Activated gamma-delta T cell treated with anti-CD3 and anti-CD28 coated beads, Interleukin-2, amount 50 U/mL, for 16 hours (primary cell): Measurements from ENCODE around the gene ZSCAN20.

Source experiments
- DNase-seq: peaks from one replicate; pipeline ENCODE4 v3.0.0-alpha.2; 2020; ENCODE audit warnings: low read depth

Gene ZSCAN20

GRCh38 chr1:33443705-33444180, 28.7 kb upstream of the ZSCAN20 start:
- no peak for DNase-seq

DNA sequence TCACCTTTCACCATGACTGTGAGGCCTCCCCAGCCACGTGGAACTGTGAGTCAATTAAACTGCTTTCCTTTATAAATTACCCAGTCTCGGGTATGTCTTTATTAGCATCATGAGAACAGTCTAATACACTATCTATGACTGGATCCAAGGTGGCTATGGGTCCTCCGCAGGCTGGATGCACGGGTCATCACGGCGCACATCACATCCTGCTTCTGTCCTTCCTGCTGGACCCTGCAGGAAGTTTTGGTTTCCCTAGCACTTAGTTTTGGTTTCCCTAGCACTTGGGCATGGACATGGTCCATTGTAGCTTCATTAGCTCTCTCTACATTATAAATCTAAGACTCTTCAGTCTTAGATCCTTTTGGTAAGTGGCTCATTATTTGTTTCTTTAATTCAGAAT, 27.3 kb upstream of the ZSCAN20 start:
- no peak for DNase-seq

- DNase-seq, result no peak
Measured at GRCh38 chr1:33446590-33446989, 25.9 kb upstream of the ZSCAN20 start.

DNA sequence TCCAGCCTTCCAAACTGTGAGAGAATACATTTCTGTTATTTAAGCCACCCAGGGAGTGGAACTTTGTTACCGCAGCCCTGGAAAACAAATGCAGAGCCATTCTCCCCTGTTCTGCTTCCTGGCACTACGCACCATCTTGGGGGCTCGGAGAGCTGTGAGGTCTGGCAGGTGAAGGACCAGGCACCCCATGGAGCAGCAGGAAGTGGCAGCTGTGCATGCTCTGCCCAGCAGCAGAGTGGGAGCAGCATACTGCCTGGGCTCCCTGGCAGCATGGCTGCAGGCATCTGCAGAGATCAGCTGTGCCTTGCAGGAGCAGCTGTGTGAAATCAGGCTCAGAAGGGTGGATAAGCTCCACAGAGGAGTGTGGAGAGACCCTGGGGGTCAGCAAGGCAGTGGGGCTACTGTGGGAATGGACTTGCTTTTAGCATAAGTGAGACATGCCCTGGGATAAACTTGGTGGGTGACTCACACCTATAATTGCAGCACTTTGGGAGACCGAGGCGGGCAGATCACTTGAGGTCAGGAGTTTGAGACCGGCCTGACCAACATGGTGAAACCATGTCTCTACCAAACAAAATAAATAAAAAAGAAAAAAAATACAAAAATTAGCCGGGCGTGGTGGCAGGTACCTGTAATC, 17.7 kb upstream of the ZSCAN20 start:
- DNase-seq, result no peak

- DNase-seq, result no peak
Measured at GRCh38 chr1:33455539-33456501, 16.6 kb upstream of the ZSCAN20 start.

DNA sequence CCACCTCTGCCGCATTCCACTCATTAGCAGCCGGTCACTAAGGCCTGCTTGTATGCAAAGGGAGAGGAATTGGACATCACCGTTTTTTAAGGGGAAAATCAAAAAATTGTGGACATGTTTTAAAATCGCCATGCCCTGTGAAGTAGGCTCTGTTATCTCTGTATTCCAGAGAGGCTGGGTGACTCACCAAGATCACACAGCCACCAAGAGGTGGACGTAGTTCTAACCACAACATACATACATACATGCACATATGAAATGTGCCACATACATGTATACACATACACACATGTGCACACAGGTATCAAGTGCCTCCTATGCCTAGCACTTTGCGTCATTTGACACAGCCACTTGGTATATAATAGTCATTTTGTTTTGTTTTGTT, 16.0 kb upstream of the ZSCAN20 start:
- no peak for DNase-seq

GRCh38 chr1:33459691-33460090, 12.8 kb upstream of the ZSCAN20 start:
- no peak for DNase-seq

DNA sequence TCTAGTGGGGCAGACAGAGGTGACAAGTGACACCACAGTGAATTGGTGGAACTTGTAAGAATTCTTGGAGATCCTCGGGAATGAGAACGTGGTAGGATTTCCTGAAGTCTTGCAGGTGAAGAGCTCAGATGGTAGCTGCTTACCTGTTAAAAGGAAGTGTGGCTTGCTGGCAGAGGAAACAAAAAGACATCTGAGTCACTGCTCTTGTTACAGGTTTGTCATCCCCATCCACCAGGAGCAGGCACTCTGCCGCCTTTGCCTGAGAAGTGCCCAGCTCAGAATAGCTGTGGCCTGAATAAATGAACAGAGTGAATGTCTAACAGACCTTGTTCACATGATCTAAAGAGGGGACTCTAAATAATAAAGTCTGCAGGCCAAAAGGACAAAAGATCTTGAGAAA, 12.3 kb upstream of the ZSCAN20 start:
- no peak for DNase-seq

DNA sequence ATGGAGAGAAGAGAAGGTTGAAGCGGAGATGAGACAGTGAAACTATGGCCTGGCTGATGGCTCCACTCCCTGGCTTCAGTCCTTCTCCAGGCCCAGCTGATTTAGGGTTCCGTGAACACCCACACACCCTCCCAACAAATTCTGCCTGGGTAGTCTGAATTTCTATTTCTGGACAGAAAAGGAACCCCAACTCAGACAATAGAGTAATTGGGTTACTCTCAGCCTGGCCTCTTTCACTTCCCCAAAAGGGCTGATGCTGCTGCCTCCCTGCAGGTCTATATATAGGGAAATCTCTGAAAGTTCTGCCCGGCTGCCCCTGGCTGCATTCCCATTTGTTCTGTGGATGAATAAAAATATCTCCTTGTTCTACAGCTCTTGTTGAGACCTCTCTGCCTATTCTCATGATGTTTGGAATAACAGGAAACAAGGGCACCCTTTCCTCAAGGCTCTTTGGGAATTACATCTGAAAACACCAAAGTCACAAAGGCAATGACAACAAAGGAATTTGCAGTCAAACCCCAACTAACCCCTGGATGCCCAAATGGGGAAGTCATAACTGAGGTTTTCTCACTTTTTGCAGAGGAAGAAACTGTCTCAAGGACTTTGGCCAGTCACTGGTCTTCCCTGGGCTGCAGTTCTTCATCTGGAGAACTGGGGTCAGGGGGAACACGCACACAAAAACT, 11.4 kb upstream of the ZSCAN20 start:
- no peak for DNase-seq

- DNase-seq, result no peak
Measured at GRCh38 chr1:33462405-33463164, 9.9 kb upstream of the ZSCAN20 start.

GRCh38 chr1:33464552-33464951, 7.9 kb upstream of the ZSCAN20 start:
- DNase-seq, result no peak

- no peak for DNase-seq
Measured at GRCh38 chr1:33465316-33465715, 7.1 kb upstream of the ZSCAN20 start.

- DNase-seq, result no peak
Measured at GRCh38 chr1:33466159-33466558, 6.3 kb upstream of the ZSCAN20 start.

DNA sequence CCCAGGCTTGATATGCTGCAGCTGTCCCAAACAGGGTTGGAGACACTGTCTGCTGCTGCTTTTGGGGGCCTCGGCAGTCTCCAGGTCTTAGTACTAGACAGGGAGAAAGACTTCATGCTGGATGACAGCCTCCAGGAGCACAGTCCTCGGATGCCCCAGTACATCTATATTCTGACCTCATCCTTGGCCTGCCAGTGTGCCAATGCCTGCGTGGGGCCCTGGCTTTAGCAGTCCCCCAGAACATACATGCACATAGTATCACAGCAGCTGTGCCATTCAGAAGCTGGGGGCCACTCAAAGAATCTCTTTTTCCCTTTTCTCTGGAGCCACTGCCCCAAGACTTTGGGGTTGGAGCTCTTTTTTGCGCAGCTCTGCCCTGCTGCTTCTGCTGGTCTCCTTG, 4.4 kb upstream of the ZSCAN20 start:
- DNase-seq, result no peak

DNA sequence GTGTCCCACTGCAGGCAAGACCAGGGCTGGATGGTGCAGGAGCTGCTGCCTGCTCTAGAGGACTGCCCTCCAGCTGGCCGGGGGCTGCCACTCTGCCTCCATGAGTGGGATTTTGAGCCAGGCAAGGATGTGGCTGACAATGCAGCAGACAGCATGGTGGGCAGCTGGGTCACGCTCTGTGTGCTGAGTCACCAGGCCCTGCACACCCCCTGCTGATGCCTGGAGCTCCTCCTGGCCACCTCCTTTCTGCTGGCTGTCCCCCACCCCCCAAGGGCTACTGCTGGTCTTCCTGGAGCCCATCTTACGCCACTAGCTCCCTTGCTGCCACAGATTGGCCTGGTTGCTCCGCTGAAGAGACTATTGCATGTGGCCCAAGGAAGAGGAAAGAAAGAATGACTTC, 3.9 kb upstream of the ZSCAN20 start:
- no peak for DNase-seq

DNA sequence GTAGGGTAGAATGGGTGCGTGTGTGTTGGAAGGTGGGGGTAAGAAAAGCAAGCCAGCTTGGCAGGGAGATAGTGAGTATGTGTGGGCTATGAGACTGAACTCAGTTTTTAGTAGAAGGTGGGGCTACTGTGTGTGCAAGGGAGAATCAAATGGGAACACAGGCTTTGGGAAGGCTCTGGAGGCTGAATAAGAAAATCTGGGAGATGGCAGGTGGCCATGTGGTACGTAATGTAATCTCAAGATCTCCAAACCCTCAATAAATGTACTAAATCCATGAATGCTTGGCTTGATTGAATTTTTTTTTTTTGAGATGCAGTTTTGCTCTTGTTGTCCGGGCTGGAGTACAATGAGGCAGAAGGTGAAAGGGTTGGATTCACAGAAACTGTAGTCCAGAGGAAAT, 3.5 kb upstream of the ZSCAN20 start:
- no peak for DNase-seq

DNA sequence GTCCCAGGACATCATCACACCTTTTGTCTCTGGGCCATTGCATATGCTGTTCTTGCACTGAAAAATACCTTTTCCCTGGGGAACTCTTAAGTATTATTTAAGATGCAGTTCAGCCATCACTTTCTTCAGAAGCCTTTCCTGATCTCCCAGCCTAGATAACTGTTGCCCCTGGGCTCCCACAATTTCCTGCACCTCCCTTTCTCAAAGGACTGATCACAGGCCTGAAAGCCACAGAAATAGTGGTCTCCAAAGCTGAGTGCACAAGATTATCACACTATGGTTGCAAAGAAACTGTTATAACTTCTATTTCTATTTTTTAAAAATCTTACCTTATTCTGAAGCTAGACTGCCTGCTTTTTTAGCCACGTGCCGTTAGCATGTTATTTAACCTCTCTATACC, 2.8 kb upstream of the ZSCAN20 start:
- DNase-seq, result no peak

DNA sequence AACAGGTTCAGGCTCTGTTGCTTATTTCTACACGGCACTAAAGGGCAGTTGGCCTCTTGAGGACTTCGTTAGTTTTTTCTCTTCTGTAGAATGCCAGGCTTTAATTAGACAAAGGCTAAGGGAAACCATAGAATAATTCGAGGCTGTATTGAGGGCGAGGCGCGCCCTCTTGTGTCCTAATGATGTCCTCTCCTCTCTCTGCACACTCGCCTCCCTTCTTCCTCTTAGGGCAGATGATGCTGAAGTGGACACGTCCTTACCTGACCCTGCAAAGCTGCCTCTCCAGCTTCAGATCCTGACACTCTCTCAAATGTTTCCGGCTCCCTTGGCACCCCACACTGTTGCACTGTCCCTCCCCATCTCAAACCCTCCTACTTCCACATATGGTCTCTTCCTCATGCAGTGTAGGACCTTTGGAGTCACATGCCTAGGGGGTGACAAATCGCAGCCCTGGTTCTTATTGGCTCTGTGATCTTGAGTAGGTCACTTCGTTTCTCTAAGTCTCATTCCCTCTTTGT, 1.9 kb upstream of the ZSCAN20 start:
- peak; percentile 22 for DNase-seq

DNA sequence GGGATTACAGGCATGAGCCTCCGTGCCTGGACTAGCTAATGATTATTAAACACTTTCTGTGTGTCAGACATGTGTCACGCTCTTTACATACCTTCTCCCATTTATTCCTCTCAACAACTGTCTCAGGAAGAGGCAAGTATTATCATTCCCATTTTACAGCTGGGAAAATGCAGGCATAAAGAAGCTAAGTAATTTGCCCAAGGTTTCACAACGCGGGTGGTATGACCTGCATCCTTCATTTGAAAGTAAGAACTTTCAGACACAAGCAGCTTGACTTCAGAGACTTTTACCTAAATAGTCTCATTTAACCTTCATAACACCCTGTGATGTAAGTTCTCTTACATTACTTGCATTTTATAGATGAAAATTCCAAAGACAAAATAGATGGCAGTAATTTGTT, 1.0 kb upstream of the ZSCAN20 start:
- DNase-seq, result no peak

GRCh38 chr1:33473900-33474299, 1.5 kb downstream of the ZSCAN20 start:
- no peak for DNase-seq

DNA sequence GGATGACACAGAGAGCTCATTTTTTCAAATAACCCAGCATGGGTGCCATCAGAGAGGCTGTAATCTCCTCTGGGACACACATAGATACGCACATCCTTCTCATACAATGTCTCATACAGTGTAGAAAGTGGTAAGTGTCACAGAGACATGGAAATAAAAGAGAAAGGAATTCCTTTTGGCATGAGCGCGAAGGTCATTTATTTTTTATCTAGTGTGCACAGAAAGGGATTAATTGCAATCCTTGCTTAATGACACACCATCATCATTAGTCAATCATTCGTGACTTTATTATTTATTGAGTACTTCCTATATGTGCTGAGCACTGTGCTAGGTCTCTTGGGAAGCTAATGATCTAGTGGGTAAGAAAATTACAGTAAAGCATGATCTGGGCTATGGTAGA, 5.0 kb downstream of the ZSCAN20 start:
- no peak for DNase-seq

GRCh38 chr1:33482412-33482811, 10.0 kb downstream of the ZSCAN20 start:
- no peak for DNase-seq
